Endothelial cell of umbilical vein (primary cell): ENCODE results near the gene PRRC2B. TPM values are rescaled to one million over a fixed set of nuclear protein-coding genes. Genes with fewer than 3 reads are reported as not detected.

ENCODE experiments used
- BruUV-seq: library from RNA; stranded (reverse); fragments of 400-500 nt; replicated peaks from 2 replicates; lab custom pipeline; 2021; lab: Mats Ljungman, UMichigan
- CTCF ChIA-PET: fragments of 300-600, 350-600 bp; sonication (Branson Sonifier 250); formaldehyde crosslinking; loops from one replicate; lab custom pipeline; 2021; ENCODE audit warnings: antibody characterized with exemption, inconsistent platforms; lab: Charles Lee
- POLR2A ChIA-PET: fragments of 300-600, 350-600 bp; sonication (Branson Sonifier 250); formaldehyde crosslinking; loops from one replicate; lab custom pipeline; 2021; ENCODE audit warnings: antibody characterized with exemption, inconsistent platforms; lab: Charles Lee
- DNase-seq: peaks from one replicate; pipeline ENCODE4 v3.0.0-alpha.2; 2011; ENCODE audit warnings: low read depth, low spot score
- FAIRE-seq: peaks from 2 replicates; lab custom pipeline; 2011; peaks lifted over from hg19 to GRCh38; lab: Jason Lieb, UNC
- H2AFZ ChIP-seq: 2 replicates; pipeline ENCODE4 v1.6.0; 2012; ENCODE audit warnings: low read depth, low read length, control low read depth, inconsistent platforms
- H3K27ac ChIP-seq: 2 replicates; pipeline ENCODE4 v1.5.1; 2011; ENCODE audit warnings: low read depth, mild to moderate bottlenecking, control low read depth, low read length, moderate library complexity; ENCODE audit not compliant: insufficient read depth
- H3K27me3 ChIP-seq, 2 experiments: 2 replicates each; pipeline versions ENCODE4 v1.6.0 to v1.6.1; 2011; ENCODE audit warnings: low read length in 2 of 2, mixed read lengths in 1 of 2; ENCODE audit not compliant: control insufficient read depth in 2 of 2, insufficient read depth in 2 of 2
- H3K36me3 ChIP-seq, 2 experiments: 2 replicates in 1 of 2; 3 replicates in 1 of 2; pipeline ENCODE4 v1.5.1; 2011; ENCODE audit warnings: low read length in 2 of 2, mild to moderate bottlenecking in 1 of 2, moderate library complexity in 1 of 2; ENCODE audit not compliant: control insufficient read depth in 2 of 2, insufficient read depth in 2 of 2; ENCODE audit errors: extremely low read depth in 1 of 2
- H3K4me1 ChIP-seq: 3 replicates; pipeline ENCODE4 v1.5.1; 2011; ENCODE audit warnings: mild to moderate bottlenecking, low read length; ENCODE audit not compliant: control insufficient read depth, insufficient read depth; ENCODE audit errors: extremely low read depth
- H3K4me2 ChIP-seq: 2 replicates; pipeline ENCODE4 v1.6.1; 2011; ENCODE audit warnings: low read length, control low read depth, mixed read lengths; ENCODE audit not compliant: insufficient read depth
- H3K4me3 ChIP-seq, 3 experiments: fragments of 200-600 bp in 1 of 3; sonication (generic), shearing (Covaris generic) in 1 of 3; replicated peaks in 1 of 3; 2 replicates each; pipeline ENCODE4 v1.5.1; 2011 to 2016; ENCODE audit warnings: control low read depth in 3 of 3, low read length in 3 of 3, mild to moderate bottlenecking in 2 of 3, inconsistent platforms in 1 of 3, low read depth in 1 of 3, moderate library complexity in 1 of 3; ENCODE audit not compliant: insufficient read depth in 1 of 3
- H3K79me2 ChIP-seq: 2 replicates; pipeline ENCODE4 v1.6.0; 2012; ENCODE audit warnings: low read length, inconsistent platforms; ENCODE audit not compliant: control insufficient read depth, insufficient read depth
- H3K9ac ChIP-seq: replicated peaks from 2 replicates; pipeline ENCODE3; 2011; ENCODE audit warnings: low read length, control low read depth; ENCODE audit not compliant: insufficient read depth; ENCODE audit errors: extremely low read depth
- H3K9me1 ChIP-seq: replicated peaks from 3 replicates; pipeline ENCODE4 v1.6.0; 2011; ENCODE audit warnings: mild to moderate bottlenecking, low read length; ENCODE audit not compliant: control insufficient read depth, insufficient read depth; ENCODE audit errors: extremely low read depth
- H3K9me3 ChIP-seq: replicated peaks from 2 replicates; pipeline ENCODE4 v1.5.1; 2012; ENCODE audit warnings: low read length, inconsistent platforms; ENCODE audit not compliant: control insufficient read depth, insufficient read depth
- H4K20me1 ChIP-seq: replicated peaks from 2 replicates; pipeline ENCODE3; 2011; ENCODE audit warnings: mild to moderate bottlenecking, low read length; ENCODE audit not compliant: control insufficient read depth, insufficient read depth; ENCODE audit errors: extremely low read depth
- CTCF ChIP-seq, 2 donors: IDR thresholded peaks; 1 replicate in 1 of 2; 2 replicates in 1 of 2; pipeline ENCODE4 v1.5.1; 2011; ENCODE audit warnings: low read length in 2 of 2, mild to moderate bottlenecking in 2 of 2, moderate library complexity in 2 of 2, control low read depth in 1 of 2, inconsistent platforms in 1 of 2, low read depth in 1 of 2; ENCODE audit not compliant: insufficient read depth in 1 of 2; ENCODE audit errors: extremely low read depth in 1 of 2
- EZH2 ChIP-seq: IDR thresholded peaks from 2 replicates; pipeline ENCODE4 v1.6.1; 2012; ENCODE audit warnings: borderline replicate concordance, low read depth, mild to moderate bottlenecking, moderate library complexity, low read length, inconsistent platforms; ENCODE audit not compliant: severe bottlenecking
- MYC ChIP-seq: IDR thresholded peaks from one replicate; pipeline ENCODE4 v1.6.1; 2011; ENCODE audit warnings: mild to moderate bottlenecking, low read depth, low read length
- POLR2AphosphoS5 ChIP-seq: IDR thresholded peaks from 2 replicates; pipeline ENCODE4 v1.6.1; 2012; ENCODE audit warnings: low read depth, mild to moderate bottlenecking, control low read depth, low read length, moderate library complexity; ENCODE audit not compliant: insufficient read depth
- dilution Hi-C: fragments of 300-500 bp; cut with MboI; formaldehyde crosslinking; loops from one replicate; pipeline ENCODE4 v1.15.0; 2019; ENCODE audit warnings: low sequenced_read_pairs; ENCODE audit not compliant: extremely low pct_ligation_motif_present
- intact Hi-C: fragments of 100-400 bp; cut with micrococcal nuclease; formaldehyde crosslinking; loops from one replicate; pipeline ENCODE4 v1.10.0; 2022
- polyA plus RNA-seq, 4 experiments: library from polyadenylated mRNA; depleted of rRNA in 3 of 4; stranded (reverse) in 3 of 4; unstranded in 1 of 4; fragments of >200 nt; gene quantifications; 2 replicates each; pipeline versions ENCODE4 v1.2.1 to v1.2.3, GENCODE V29; 2011 to 2012; ENCODE audit warnings: missing spikeins in 1 of 4
- total RNA-seq: library from RNA; stranded (reverse); gene quantifications from 2 replicates; pipeline ENCODE4 v1.2.3, GENCODE V29; 2021

PRRC2B gene
- total and polyA plus RNA-seq, 2 donors (not counting 3 experiments of a cell fraction or from before 2014, with no cell fraction given): 35.6 to 256 TPM

GRCh38 chr9:131396626-131397025 is 2.7 kb downstream of the PRRC2B start:
- no peak for FAIRE-seq

More at GRCh38 chr9:131396626-131397025, 2.7 kb downstream of the PRRC2B start:
- intact Hi-C loops (loop anchor here (5.0 kb wide), 1 partner anchor 41 kb away; no protein-coding TSS in a partner anchor), dilution Hi-C loops (no loop called here)
- TF ChIP-seq POLR2AphosphoS5 (no peak), MYC (no peak), EZH2 (no peak), CTCF (IDR thresholded peaks at IDR 0.05; ENCODE audit: extremely low read depth in 1 of 2, insufficient read depth in 1 of 2, low read depth in 1 of 2, low read length in 2 of 2) (no peak)
- POLR2A ChIA-PET: interaction anchor here (0.6 to 1.6 kb wide), 2 partner anchors 23 to 43 kb away, joined by 4 to 6 read pairs; no protein-coding TSS in a partner anchor
- H3K79me2 ChIP-seq: peaks cover 70% of the 10 kb centered on the region
- peaks cover 53% of the 10 kb centered on the region for H3K4me1 ChIP-seq
- peak overlapping the region; percentile 61 for H3K27ac ChIP-seq
- no peaks in the 10 kb centered on the region for H3K9me1 ChIP-seq
- no TSS peak for BruUV-seq
- no peaks in the 10 kb centered on the region for H3K27me3 ChIP-seq
- peak overlapping the region; percentile 82 for H3K4me2 ChIP-seq
- no peaks in the 10 kb centered on the region for H3K36me3 ChIP-seq
- no peak for DNase-seq
- CTCF ChIA-PET: interaction anchor here (0.6 to 1.2 kb wide), 4 partner anchors 10 to 47 kb away, joined by 3 to 7 read pairs (median 6); no protein-coding TSS in a partner anchor
- H3K9ac ChIP-seq: peak overlapping the region; percentile 44
- peak overlapping the region in 1 of 3 experiments; percentile 35 for H3K4me3 ChIP-seq
- H2AFZ ChIP-seq: no peak overlapping the region
- no peaks in the 10 kb centered on the region for H3K9me3 ChIP-seq
- peaks cover 10% of the 10 kb centered on the region for H4K20me1 ChIP-seq
